ENCODE measurements around the gene ZDHHC1. TPM values are rescaled to one million over a fixed set of nuclear protein-coding genes. Genes with fewer than 3 reads are reported as not detected.

Gene ZDHHC1
- total RNA-seq, 5 donors from 2014 or later (not counting 1 experiment from before 2014, with no cell fraction given) = 0.26 to 0.85 (median 0.47) TPM; not detected in 1

GRCh38 chr16:67445441-67445912 lies 29.2 kb upstream of the ZDHHC1 start:
- Mint-ChIP-seq H3K27me3 (no peaks in the 10 kb centered on the region), H3K4me1 (peaks cover 0 to 6% (median 0%) of the 10 kb centered on the region in 3 donors), H3K27ac (no peak overlapping the region), H3K36me3 (peaks cover 26% of the 10 kb centered on the region), H3K4me3 (no peak overlapping the region), H3K9me3 (no peaks in the 10 kb centered on the region)
- WGBS (ENCODE audit: insufficient coverage) = 94% methylated on average over 3 of the region's 3 CpGs
- DNase-seq = no peak
- CTCF ChIA-PET = interaction anchor here (0.6 to 1.0 kb wide), 3 partner anchors 553 to 673 kb away, joined by 3 to 10 read pairs (median 4); no protein-coding TSS in a partner anchor
- POLR2A ChIA-PET = interaction anchor here in 1 of 2 donors (0.5 kb wide), 1 partner anchor 1050 kb away, joined by 3 read pairs; no protein-coding TSS in a partner anchor
- no peak overlapping the region for H3K4me3 ChIP-seq (ENCODE audit: control insufficient read depth in 1 of 2, extremely low read depth in 1 of 2, low read length in 1 of 2)
- H3K27me3 ChIP-seq (replicated peaks in 1 of 2; ENCODE audit: control insufficient read depth in 2 of 2, extremely low read depth in 1 of 2, insufficient read depth in 2 of 2, low read length in 1 of 2) = no peaks in the 10 kb centered on the region
- H3K4me1 ChIP-seq (ENCODE audit: control insufficient read depth in 1 of 2, extremely low read depth in 1 of 2, insufficient read depth in 2 of 2, low read length in 2 of 2) = peaks cover 0 to 4% of the 10 kb centered on the region in 2 experiments
- no peaks in the 10 kb centered on the region for H3K9me3 ChIP-seq
- no peak overlapping the region for H3K27ac ChIP-seq (ENCODE audit: low read length)
- no peak for ATAC-seq (replicated peaks in 1 of 4)
- peaks cover 26 to 62% of the 10 kb centered on the region in 2 donors for H3K36me3 ChIP-seq (ENCODE audit: control insufficient read depth in 2 of 2, extremely low read depth in 1 of 2, insufficient read depth in 1 of 2, low read length in 1 of 2)

DNA sequence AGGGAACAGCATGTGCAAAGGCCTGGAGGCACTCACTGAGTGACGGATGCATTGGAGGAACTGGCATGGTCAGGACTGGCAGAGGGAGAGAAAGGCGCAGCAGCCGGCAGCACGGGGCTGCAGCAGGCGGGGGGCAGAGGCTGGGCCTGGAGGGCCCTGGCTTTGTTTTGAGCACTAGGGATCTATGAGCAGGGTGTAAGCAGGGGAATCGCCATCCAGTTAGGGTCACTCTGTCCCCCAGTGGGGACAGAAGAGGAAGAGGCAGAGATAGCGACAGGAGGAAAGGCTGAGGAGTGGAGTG lies 28.8 kb upstream of the ZDHHC1 start:
- Mint-ChIP-seq H3K9me3 (no peaks in the 10 kb centered on the region), H3K36me3 (peaks cover 22% of the 10 kb centered on the region), H3K27ac (no peak overlapping the region), H3K27me3 (no peaks in the 10 kb centered on the region), H3K4me3 (no peak overlapping the region), H3K4me1 (peaks cover 0 to 2% (median 0%) of the 10 kb centered on the region in 3 donors)
- no peaks in the 10 kb centered on the region for H3K9me3 ChIP-seq
- WGBS (ENCODE audit: insufficient coverage) = 97% methylated on average over 6 of the region's 7 CpGs
- H3K27me3 ChIP-seq (replicated peaks in 1 of 2; ENCODE audit: control insufficient read depth in 2 of 2, extremely low read depth in 1 of 2, insufficient read depth in 2 of 2, low read length in 1 of 2) = no peaks in the 10 kb centered on the region
- CTCF ChIA-PET = interaction anchor here (0.6 to 1.0 kb wide), 3 partner anchors 553 to 672 kb away, joined by 3 to 10 read pairs (median 4); no protein-coding TSS in a partner anchor
- H3K36me3 ChIP-seq (ENCODE audit: control insufficient read depth in 2 of 2, extremely low read depth in 1 of 2, insufficient read depth in 1 of 2, low read length in 1 of 2) = peaks cover 30 to 60% of the 10 kb centered on the region in 2 donors
- no peak overlapping the region for H3K27ac ChIP-seq (ENCODE audit: low read length)
- ATAC-seq (replicated peaks in 1 of 4) (no peak), DNase-seq (no peak)
- H3K4me3 ChIP-seq (ENCODE audit: control insufficient read depth in 1 of 2, extremely low read depth in 1 of 2, low read length in 1 of 2) = no peak overlapping the region
- peaks cover 0 to 4% of the 10 kb centered on the region in 2 experiments for H3K4me1 ChIP-seq (ENCODE audit: control insufficient read depth in 1 of 2, extremely low read depth in 1 of 2, insufficient read depth in 2 of 2, low read length in 2 of 2)
- POLR2A ChIA-PET = interaction anchor here in 1 of 2 donors (0.5 kb wide), 1 partner anchor 1051 kb away, joined by 3 read pairs; no protein-coding TSS in a partner anchor

- DNase-seq = no peak
- Mint-ChIP-seq H3K27ac (no peak overlapping the region), H3K4me1 (no peaks in the 10 kb centered on the region), H3K27me3 (no peaks in the 10 kb centered on the region), H3K4me3 (no peak overlapping the region), H3K9me3 (no peaks in the 10 kb centered on the region), H3K36me3 (peaks cover 21% of the 10 kb centered on the region)
- 90% methylated on average over 18 of the region's 22 CpGs for WGBS (ENCODE audit: insufficient coverage)
- Histone ChIP-seq H3K9me3 (no peaks in the 10 kb centered on the region), H3K27ac (ENCODE audit: low read length) (no peak overlapping the region), H3K27me3 (replicated peaks in 1 of 2; ENCODE audit: control insufficient read depth in 2 of 2, extremely low read depth in 1 of 2, insufficient read depth in 2 of 2, low read length in 1 of 2) (no peaks in the 10 kb centered on the region), H3K4me3 (ENCODE audit: control insufficient read depth in 1 of 2, extremely low read depth in 1 of 2, low read length in 1 of 2) (no peak overlapping the region), H3K4me1 (ENCODE audit: control insufficient read depth in 1 of 2, extremely low read depth in 1 of 2, insufficient read depth in 2 of 2, low read length in 2 of 2) (peaks cover 0 to 4% of the 10 kb centered on the region in 2 experiments), H3K36me3 (ENCODE audit: control insufficient read depth in 2 of 2, extremely low read depth in 1 of 2, insufficient read depth in 1 of 2, low read length in 1 of 2) (peaks cover 32 to 58% of the 10 kb centered on the region in 2 donors)
- CTCF ChIA-PET = interaction anchor here in 1 of 2 donors (0.6 kb wide), 1 partner anchor 672 kb away, joined by 3 read pairs; no protein-coding TSS in a partner anchor
- POLR2A ChIA-PET = no interaction called here
- ATAC-seq (replicated peaks in 1 of 4) = no peak
Measured at GRCh38 chr16:67444259-67445125, 28.2 kb upstream of the ZDHHC1 start.

GRCh38 chr16:67443265-67443664 lies 27.0 kb upstream of the ZDHHC1 start:
- 100% methylated on average over 2 of the region's 6 CpGs for WGBS (ENCODE audit: insufficient coverage)
- no peaks in the 10 kb centered on the region for H3K27me3 Mint-ChIP-seq
- H3K4me1 Mint-ChIP-seq = no peaks in the 10 kb centered on the region
- ChIA-PET CTCF (no interaction called here), POLR2A (no interaction called here)
- Histone ChIP-seq H3K36me3 (ENCODE audit: control insufficient read depth in 2 of 2, extremely low read depth in 1 of 2, insufficient read depth in 1 of 2, low read length in 1 of 2) (peaks cover 31 to 68% of the 10 kb centered on the region in 2 donors), H3K4me1 (ENCODE audit: control insufficient read depth in 1 of 2, extremely low read depth in 1 of 2, insufficient read depth in 2 of 2, low read length in 2 of 2) (peaks cover 0 to 4% of the 10 kb centered on the region in 2 experiments), H3K27ac (ENCODE audit: low read length) (no peak overlapping the region), H3K27me3 (replicated peaks in 1 of 2; ENCODE audit: control insufficient read depth in 2 of 2, extremely low read depth in 1 of 2, insufficient read depth in 2 of 2, low read length in 1 of 2) (no peaks in the 10 kb centered on the region), H3K9me3 (no peaks in the 10 kb centered on the region), H3K4me3 (ENCODE audit: control insufficient read depth in 1 of 2, extremely low read depth in 1 of 2, low read length in 1 of 2) (no peak overlapping the region)
- no peak overlapping the region for H3K4me3 Mint-ChIP-seq
- peaks cover 26% of the 10 kb centered on the region for H3K36me3 Mint-ChIP-seq
- DNase-seq (no peak), ATAC-seq (replicated peaks in 1 of 4) (no peak)
- H3K27ac Mint-ChIP-seq = no peak overlapping the region
- no peaks in the 10 kb centered on the region for H3K9me3 Mint-ChIP-seq

GRCh38 chr16:67442581-67443255 lies 26.4 kb upstream of the ZDHHC1 start:
- WGBS (ENCODE audit: insufficient coverage) = 96% methylated on average over 8 of the region's 13 CpGs

GRCh38 chr16:67441907-67442306 lies 25.6 kb upstream of the ZDHHC1 start:
- Mint-ChIP-seq H3K9me3 (no peaks in the 10 kb centered on the region), H3K4me1 (no peaks in the 10 kb centered on the region), H3K36me3 (peaks cover 29% of the 10 kb centered on the region), H3K4me3 (no peak overlapping the region), H3K27ac (no peak overlapping the region), H3K27me3 (no peaks in the 10 kb centered on the region)
- CTCF ChIA-PET = no interaction called here
- POLR2A ChIA-PET = interaction anchor here in 1 of 2 donors (0.7 kb wide), 1 partner anchor 10 kb away, joined by 7 read pairs; no protein-coding TSS in a partner anchor
- no peak for DNase-seq
- no peak for ATAC-seq (replicated peaks in 1 of 4)
- Histone ChIP-seq H3K4me3 (ENCODE audit: control insufficient read depth in 1 of 2, extremely low read depth in 1 of 2, low read length in 1 of 2) (no peak overlapping the region), H3K27ac (ENCODE audit: low read length) (no peak overlapping the region), H3K27me3 (replicated peaks in 1 of 2; ENCODE audit: control insufficient read depth in 2 of 2, extremely low read depth in 1 of 2, insufficient read depth in 2 of 2, low read length in 1 of 2) (no peaks in the 10 kb centered on the region), H3K36me3 (ENCODE audit: control insufficient read depth in 2 of 2, extremely low read depth in 1 of 2, insufficient read depth in 1 of 2, low read length in 1 of 2) (peaks cover 27 to 70% of the 10 kb centered on the region in 2 donors), H3K9me3 (no peaks in the 10 kb centered on the region), H3K4me1 (ENCODE audit: control insufficient read depth in 1 of 2, extremely low read depth in 1 of 2, insufficient read depth in 2 of 2, low read length in 2 of 2) (no peaks in the 10 kb centered on the region)
- WGBS (ENCODE audit: insufficient coverage) = 85% methylated on average over 4 of the region's 5 CpGs

More at GRCh38 chr16:67442581-67443255, 26.4 kb upstream of the ZDHHC1 start:
- CTCF ChIA-PET = no interaction called here
- no peak for DNase-seq
- no peak for ATAC-seq (replicated peaks in 1 of 4)
- Histone ChIP-seq H3K9me3 (no peaks in the 10 kb centered on the region), H3K4me1 (ENCODE audit: control insufficient read depth in 1 of 2, extremely low read depth in 1 of 2, insufficient read depth in 2 of 2, low read length in 2 of 2) (peaks cover 0 to under 1% of the 10 kb centered on the region in 2 experiments), H3K4me3 (ENCODE audit: control insufficient read depth in 1 of 2, extremely low read depth in 1 of 2, low read length in 1 of 2) (no peak overlapping the region), H3K27me3 (replicated peaks in 1 of 2; ENCODE audit: control insufficient read depth in 2 of 2, extremely low read depth in 1 of 2, insufficient read depth in 2 of 2, low read length in 1 of 2) (no peaks in the 10 kb centered on the region), H3K27ac (ENCODE audit: low read length) (no peak overlapping the region), H3K36me3 (ENCODE audit: control insufficient read depth in 2 of 2, extremely low read depth in 1 of 2, insufficient read depth in 1 of 2, low read length in 1 of 2) (peaks cover 31 to 69% of the 10 kb centered on the region in 2 donors)
- Mint-ChIP-seq H3K36me3 (peaks cover 29% of the 10 kb centered on the region), H3K4me3 (no peak overlapping the region), H3K9me3 (no peaks in the 10 kb centered on the region), H3K27me3 (no peaks in the 10 kb centered on the region), H3K4me1 (no peaks in the 10 kb centered on the region), H3K27ac (no peak overlapping the region)
- POLR2A ChIA-PET = no interaction called here
